Activated naive CD8-positive, alpha-beta T cell treated with anti-CD3 and anti-CD28 coated beads, Interleukin-2, amount 10 ng/mL, durations not matched to agents 7 days and 5 days (primary cell): Measurements from ENCODE around the gene ATP6V1B1. TPM values are rescaled to one million over a fixed set of nuclear protein-coding genes. Genes with fewer than 3 reads are reported as not detected.
"Not testable (repeated sequence)": the region's sequence is repeated elsewhere in the genome, so short reads cannot be mapped to it uniquely, and the experiment has no call there.

ENCODE experiments used
- ATAC-seq: fragments of 150-1000 bp; cut with Tn5 transposase; one replicate; pipeline ENCODE4 v1.10.0; 2021; ENCODE audit warnings: low read depth, moderate library complexity
- POLR2A ChIA-PET: fragments of 350-600 bp; sonication (Branson Sonifier 250); formaldehyde crosslinking; loops from one replicate; lab custom pipeline; 2021; ENCODE audit warnings: antibody characterized with exemption; lab: Charles Lee
- DNase-seq: peaks from one replicate; pipeline ENCODE4 v3.0.0; 2021
- H3K27ac Mint-ChIP-seq: one replicate; pipeline ENCODE4 v1.8.0; 2022; ENCODE audit warnings: mild to moderate bottlenecking, mixed read lengths
- H3K27me3 Mint-ChIP-seq: one replicate; pipeline ENCODE4 v1.8.0; 2022; ENCODE audit warnings: mild to moderate bottlenecking, moderate library complexity, mixed read lengths
- H3K36me3 Mint-ChIP-seq: one replicate; pipeline ENCODE4 v1.8.0; 2021; ENCODE audit warnings: mild to moderate bottlenecking, mixed read lengths
- H3K4me1 Mint-ChIP-seq: one replicate; pipeline ENCODE4 v1.8.0; 2021; ENCODE audit warnings: mixed read lengths
- H3K4me3 Mint-ChIP-seq: one replicate; pipeline ENCODE4 v1.8.0; 2022; ENCODE audit warnings: mild to moderate bottlenecking, moderate library complexity, mixed read lengths
- H3K9me3 Mint-ChIP-seq: one replicate; pipeline ENCODE4 v1.8.0; 2021; ENCODE audit warnings: mixed read lengths
- total RNA-seq, 2 experiments: library from RNA; stranded (reverse); gene quantifications; one replicate each; pipeline ENCODE4 v1.2.3, GENCODE V29; 2021

The ATP6V1B1 gene
- total RNA-seq, 2 experiments from 2014 or later: not detected

DNA sequence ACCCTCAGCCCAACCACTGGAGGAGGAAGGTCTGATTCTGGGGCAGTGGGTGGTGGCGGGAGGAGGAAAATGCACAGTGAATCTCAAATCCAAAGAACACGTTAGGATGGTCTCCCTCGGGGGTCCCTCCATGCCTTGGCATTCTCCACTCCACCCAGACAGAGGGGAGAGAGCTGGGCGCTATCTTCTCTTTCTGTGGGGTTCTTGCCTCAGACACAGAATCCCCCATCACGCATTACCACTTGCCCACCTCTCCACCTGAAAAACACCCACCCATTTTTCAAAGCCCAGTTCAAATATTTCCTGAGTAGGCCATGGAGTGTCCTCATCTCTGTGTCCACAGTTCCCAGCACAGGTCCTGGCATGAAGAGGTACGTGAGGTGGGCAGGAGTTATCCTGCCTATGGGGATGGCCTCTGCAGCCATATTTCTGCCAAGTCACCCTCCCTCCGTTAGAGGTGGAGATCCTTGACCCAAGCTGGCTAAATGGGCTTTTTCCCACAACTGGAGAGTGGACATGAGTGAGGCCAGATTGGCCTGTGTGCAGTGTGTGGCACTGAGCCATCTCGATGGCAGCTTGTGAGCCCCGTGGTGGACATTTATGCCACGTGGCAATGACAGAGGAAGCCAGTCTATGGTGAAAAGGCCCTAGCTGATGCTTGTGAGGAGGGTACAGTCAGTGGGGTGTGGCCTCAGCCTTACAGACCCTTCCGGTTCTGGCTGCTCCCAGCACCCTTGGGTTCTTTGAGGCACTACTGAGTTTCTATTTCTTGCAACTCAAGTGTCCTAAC lies 68.5 kb downstream of the ATP6V1B1 start:
- Mint-ChIP-seq H3K4me1 (peaks cover 15% of the 10 kb centered on the region), H3K27ac (no peak overlapping the region), H3K9me3 (no peaks in the 10 kb centered on the region), H3K27me3 (peaks cover 4% of the 10 kb centered on the region), H3K4me3 (no peak overlapping the region), H3K36me3 (no peaks in the 10 kb centered on the region)
- DNase-seq: peak; percentile 15
- no peak for ATAC-seq
- POLR2A ChIA-PET: no interaction called here

GRCh38 chr2:71004857-71005256 lies 69.2 kb downstream of the ATP6V1B1 start:
- Mint-ChIP-seq H3K27me3 (peaks cover 8% of the 10 kb centered on the region), H3K36me3 (no peaks in the 10 kb centered on the region), H3K9me3 (no peaks in the 10 kb centered on the region), H3K4me1 (peaks cover 9% of the 10 kb centered on the region), H3K4me3 (no peak overlapping the region), H3K27ac (no peak overlapping the region)
- DNase-seq (no peak), ATAC-seq (no peak)
- POLR2A ChIA-PET: no interaction called here

GRCh38 chr2:71005271-71006202 lies 69.8 kb downstream of the ATP6V1B1 start:
- Mint-ChIP-seq H3K36me3 (no peaks in the 10 kb centered on the region), H3K27ac (no peak overlapping the region), H3K4me1 (peaks cover 5% of the 10 kb centered on the region), H3K9me3 (no peaks in the 10 kb centered on the region), H3K4me3 (no peak overlapping the region), H3K27me3 (peaks cover 14% of the 10 kb centered on the region)
- ATAC-seq (no peak), DNase-seq (no peak)
- POLR2A ChIA-PET: no interaction called here

DNA sequence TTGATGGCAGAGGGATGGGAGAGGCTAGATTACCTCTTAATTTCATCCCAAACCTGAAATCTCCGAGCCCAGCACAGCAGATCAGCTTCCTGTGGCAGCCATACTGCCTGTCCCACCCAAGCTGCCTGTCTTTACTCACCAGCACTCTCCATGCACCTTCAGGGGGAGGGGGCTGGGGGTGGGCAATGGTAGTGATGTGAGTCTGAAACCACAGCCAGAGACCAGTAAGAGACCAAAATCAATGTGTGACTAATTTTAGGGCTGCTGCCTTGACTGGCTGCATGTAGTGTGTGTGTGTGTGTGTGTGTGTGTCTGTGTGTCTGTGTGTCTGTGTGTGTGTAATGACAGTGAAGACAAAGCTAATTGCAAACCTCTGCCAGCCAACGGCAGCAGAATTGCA lies 70.6 kb downstream of the ATP6V1B1 start:
- H3K27me3 Mint-ChIP-seq: peaks cover 16% of the 10 kb centered on the region
- no peaks in the 10 kb centered on the region for H3K36me3 Mint-ChIP-seq
- DNase-seq (no peak), ATAC-seq (no peak)
- H3K4me3 Mint-ChIP-seq: no peak overlapping the region
- POLR2A ChIA-PET: no interaction called here
- H3K27ac Mint-ChIP-seq: no peak overlapping the region
- H3K4me1 Mint-ChIP-seq: no peaks in the 10 kb centered on the region
- no peaks in the 10 kb centered on the region for H3K9me3 Mint-ChIP-seq

DNA sequence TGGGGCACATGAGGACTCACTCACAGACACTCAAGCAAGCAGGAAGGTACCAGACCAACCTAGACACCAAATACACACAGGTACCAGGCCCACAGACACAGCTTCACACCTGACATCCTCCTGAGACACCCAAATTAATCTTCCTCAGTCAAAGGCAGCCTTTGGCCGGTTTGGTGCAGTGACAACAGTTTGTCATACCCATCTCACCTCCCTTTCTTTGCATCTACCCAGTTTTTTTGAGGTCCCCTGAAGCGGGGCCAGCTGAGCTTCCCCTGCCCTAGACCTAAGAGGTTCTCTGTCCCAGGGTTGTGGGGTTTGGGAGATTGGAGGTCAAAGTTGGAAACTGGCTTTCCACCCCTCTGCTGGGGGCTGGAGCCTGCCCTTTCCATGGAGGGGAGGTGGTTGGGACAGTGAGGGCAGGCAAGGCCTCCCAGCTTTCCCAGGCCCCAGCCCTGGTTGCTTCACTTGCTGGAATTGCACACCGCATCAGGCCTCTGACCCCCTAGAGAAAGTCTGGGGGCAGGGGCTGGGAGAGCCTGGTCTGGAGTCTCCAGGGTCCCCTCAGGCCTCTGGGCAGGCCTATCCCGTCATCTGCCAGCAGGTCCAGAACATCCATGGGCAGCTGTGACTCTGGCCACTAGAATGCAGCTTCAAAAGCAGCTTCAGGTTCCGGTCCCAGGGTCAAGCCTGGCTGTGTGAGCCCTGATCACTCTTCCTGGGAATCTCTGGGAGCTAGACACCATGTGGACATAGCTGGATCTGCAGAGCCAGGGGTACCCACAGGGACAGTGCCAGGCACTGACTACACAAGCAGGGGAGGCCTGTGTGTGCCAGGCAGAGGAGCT lies 71.5 kb downstream of the ATP6V1B1 start:
- H3K36me3 Mint-ChIP-seq: no peaks in the 10 kb centered on the region
- ATAC-seq (no peak), DNase-seq (peak; percentile 19)
- H3K4me1 Mint-ChIP-seq: no peaks in the 10 kb centered on the region
- POLR2A ChIA-PET: no interaction called here
- H3K27me3 Mint-ChIP-seq: peaks cover 20% of the 10 kb centered on the region
- H3K9me3 Mint-ChIP-seq: no peaks in the 10 kb centered on the region
- no peak overlapping the region for H3K27ac Mint-ChIP-seq
- no peak overlapping the region for H3K4me3 Mint-ChIP-seq

GRCh38 chr2:71008342-71008741 lies 72.6 kb downstream of the ATP6V1B1 start:
- Mint-ChIP-seq H3K9me3 (no peaks in the 10 kb centered on the region), H3K27ac (no peak overlapping the region), H3K4me1 (no peaks in the 10 kb centered on the region), H3K36me3 (no peaks in the 10 kb centered on the region), H3K4me3 (no peak overlapping the region), H3K27me3 (peaks cover 23% of the 10 kb centered on the region)
- ATAC-seq (no peak), DNase-seq (no peak)
- POLR2A ChIA-PET: no interaction called here

DNA sequence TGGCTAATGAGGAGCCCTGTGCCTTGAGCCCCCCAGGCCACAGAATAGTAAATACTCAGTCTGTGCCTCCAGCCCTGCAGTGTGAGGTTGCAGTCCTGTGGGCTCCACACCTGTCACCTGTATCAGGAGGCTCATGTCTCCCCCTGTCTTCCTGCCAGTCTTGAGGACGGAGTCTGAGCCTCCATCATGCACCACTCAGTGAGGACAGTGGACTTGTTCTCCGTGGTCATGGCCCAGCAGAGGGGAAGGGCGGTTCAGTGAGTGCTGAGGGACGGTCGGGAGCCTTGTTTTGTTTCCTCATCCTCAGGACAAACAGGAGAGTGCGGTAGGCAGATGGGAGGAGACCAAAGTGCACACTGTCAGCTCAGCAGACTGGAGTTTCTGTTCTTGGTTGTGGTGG lies 76.1 kb downstream of the ATP6V1B1 start:
- H3K9me3 Mint-ChIP-seq, H3K4me1 Mint-ChIP-seq, DNase-seq, ATAC-seq, H3K36me3 Mint-ChIP-seq, H3K4me3 Mint-ChIP-seq, POLR2A ChIA-PET, H3K27ac Mint-ChIP-seq: not testable (repeated sequence)
- peaks cover 21% of the 10 kb centered on the region for H3K27me3 Mint-ChIP-seq

Other genes with a start within 250 kb of the ATP6V1B1 start
- 10 to 100 TPM; 20.9 to 25.7 TPM for gene ADD2, start 167.7 kb upstream of the ATP6V1B1 start, total RNA-seq
- gene FIGLA, start 145.3 kb upstream of the ATP6V1B1 start, total RNA-seq: not detected
- gene CLEC4F, start 115.3 kb upstream of the ATP6V1B1 start, total RNA-seq: not detected
- not detected for gene CD207, start 100.1 kb upstream of the ATP6V1B1 start, total RNA-seq
- not detected for gene VAX2, start 35.3 kb upstream of the ATP6V1B1 start, total RNA-seq
- gene ANKRD53, start 42.7 kb downstream of the ATP6V1B1 start, total RNA-seq: under 1 TPM; 0.28 to 0.33 TPM
- gene TEX261, start 59.0 kb downstream of the ATP6V1B1 start, total RNA-seq: 10 to 100 TPM; 51.7 to 55.5 TPM
- gene NAGK, start 132.7 kb downstream of the ATP6V1B1 start, total RNA-seq: 10 to 100 TPM; 87.1 to 93.3 TPM
- gene MCEE, start 194.3 kb downstream of the ATP6V1B1 start, total RNA-seq: 10 to 100 TPM; 16.6 to 17.6 TPM
- 10 to 100 TPM; 36.0 to 37.2 TPM for gene MPHOSPH10, start 194.7 kb downstream of the ATP6V1B1 start, total RNA-seq